ENCODE measurements around the gene CAPN15. TPM values are rescaled to one million over a fixed set of nuclear protein-coding genes. Genes with fewer than 3 reads are reported as not detected.

The CAPN15 gene
- total and polyA plus RNA-seq, 2 of the 4 experiments (the other 2 are of a cell fraction) = 9.3 to 24.3 TPM

DNA sequence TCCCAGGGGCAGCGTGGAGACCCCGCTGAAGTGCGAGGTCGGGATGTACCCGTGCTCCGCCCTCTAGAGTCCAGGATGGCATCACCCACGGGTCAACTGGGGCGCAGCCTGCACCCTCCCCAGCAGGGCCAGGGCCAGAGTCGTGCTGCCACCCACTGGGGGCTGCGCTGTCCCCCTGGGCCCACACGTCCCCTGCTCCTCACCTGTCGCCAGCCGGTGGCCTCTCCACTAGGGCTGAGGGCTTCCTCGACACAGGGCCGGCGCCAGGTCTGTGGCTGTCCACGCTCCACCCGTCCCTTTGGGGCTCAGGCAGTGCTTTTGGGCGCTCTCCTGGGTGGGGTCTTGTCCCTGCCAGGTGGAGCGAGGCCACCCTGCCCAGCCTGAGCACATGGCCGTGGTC is 21.1 kb downstream of the CAPN15 start:
- POLR2A ChIA-PET (ENCODE audit: unreplicated experiment) = no interaction called here
- no peak overlapping the region for H3K23ac ChIP-seq (ENCODE audit: low read depth, low read length)
- no peak overlapping the region for H2AFZ ChIP-seq (replicated peaks; ENCODE audit: low read length, poor library complexity)
- H3K4me2 ChIP-seq (ENCODE audit: low read depth, low read length) = no peak overlapping the region
- no peak overlapping the region for H3K56ac ChIP-seq (ENCODE audit: extremely low read depth, insufficient read depth, low read length)
- DNase-seq (no peak), ATAC-seq (ENCODE audit: low read depth) (no peak)
- no peak overlapping the region for H3K14ac ChIP-seq (replicated peaks; ENCODE audit: low read depth, low read length)
- no peak overlapping the region for H2AK5ac ChIP-seq (ENCODE audit: low read depth, low read length)
- BruUV-seq (replicated peaks) = no TSS peak
- H3K79me1 ChIP-seq (ENCODE audit: low read depth in 1 of 2, low read length in 2 of 2) = peaks cover 0 to 12% of the 10 kb centered on the region in 2 experiments; a peak in 2 of 4 replicates
- no peak overlapping the region for H2BK5ac ChIP-seq (ENCODE audit: low read depth, low read length, poor library complexity, severe bottlenecking)
- no peak overlapping the region for H3K4ac ChIP-seq (ENCODE audit: low read depth, low read length)
- no peak overlapping the region for H4K91ac ChIP-seq (ENCODE audit: insufficient read depth, low read depth, low read length)
- dilution Hi-C loops (cut with HindIII; ENCODE audit: low sequenced_read_pairs, unreplicated experiment) = no loop called here
- H3K4me3 ChIP-seq (ENCODE audit: insufficient read depth, low read depth, low read length) = no peak overlapping the region
- CTCF ChIA-PET = no interaction called here
- H2BK20ac ChIP-seq (ENCODE audit: low read depth, low read length) = no peak overlapping the region
- TF ChIP-seq POLR2A (IDR thresholded peaks at IDR 0.05; ENCODE audit: low read depth, low read length) (no peak), MAFK (IDR thresholded peaks at IDR 0.05; ENCODE audit: low read depth, low read length) (no peak), FOS (IDR thresholded peaks at IDR 0.05; ENCODE audit: low read depth, low read length) (no peak), NFE2L2 (IDR thresholded peaks at IDR 0.05; ENCODE audit: low read depth, low read length) (no peak), RFX5 (IDR thresholded peaks at IDR 0.05; ENCODE audit: low read depth, low read length) (no peak), MAZ (IDR thresholded peaks at IDR 0.05; ENCODE audit: borderline replicate concordance, low read depth, low read length) (no peak), RAD21 (IDR thresholded peaks at IDR 0.05; ENCODE audit: low read length) (no peak), RCOR1 (IDR thresholded peaks at IDR 0.05; ENCODE audit: insufficient replicate concordance, low read length) (no peak), MXI1 (IDR thresholded peaks at IDR 0.05; ENCODE audit: borderline replicate concordance, low read depth, low read length) (no peak), BHLHE40 (IDR thresholded peaks at IDR 0.05; ENCODE audit: low read depth, low read length) (no peak), CHD1 (IDR thresholded peaks at IDR 0.05; ENCODE audit: low read depth, low read length) (no peak), CEBPB (IDR thresholded peaks at IDR 0.05; ENCODE audit: low read depth, low read length) (no peak), SMC3 (IDR thresholded peaks at IDR 0.05; ENCODE audit: low read depth, low read length) (no peak)
- TF ChIP-seq, protein P1, sequence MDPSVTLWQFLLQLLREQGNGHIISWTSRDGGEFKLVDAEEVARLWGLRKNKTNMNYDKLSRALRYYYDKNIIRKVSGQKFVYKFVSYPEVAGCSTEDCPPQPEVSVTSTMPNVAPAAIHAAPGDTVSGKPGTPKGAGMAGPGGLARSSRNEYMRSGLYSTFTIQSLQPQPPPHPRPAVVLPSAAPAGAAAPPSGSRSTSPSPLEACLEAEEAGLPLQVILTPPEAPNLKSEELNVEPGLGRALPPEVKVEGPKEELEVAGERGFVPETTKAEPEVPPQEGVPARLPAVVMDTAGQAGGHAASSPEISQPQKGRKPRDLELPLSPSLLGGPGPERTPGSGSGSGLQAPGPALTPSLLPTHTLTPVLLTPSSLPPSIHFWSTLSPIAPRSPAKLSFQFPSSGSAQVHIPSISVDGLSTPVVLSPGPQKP (IDR thresholded peaks at IDR 0.05; ENCODE audit: borderline replicate concordance, low read depth, low read length) = no peak
- TF ChIP-seq, protein P2, sequence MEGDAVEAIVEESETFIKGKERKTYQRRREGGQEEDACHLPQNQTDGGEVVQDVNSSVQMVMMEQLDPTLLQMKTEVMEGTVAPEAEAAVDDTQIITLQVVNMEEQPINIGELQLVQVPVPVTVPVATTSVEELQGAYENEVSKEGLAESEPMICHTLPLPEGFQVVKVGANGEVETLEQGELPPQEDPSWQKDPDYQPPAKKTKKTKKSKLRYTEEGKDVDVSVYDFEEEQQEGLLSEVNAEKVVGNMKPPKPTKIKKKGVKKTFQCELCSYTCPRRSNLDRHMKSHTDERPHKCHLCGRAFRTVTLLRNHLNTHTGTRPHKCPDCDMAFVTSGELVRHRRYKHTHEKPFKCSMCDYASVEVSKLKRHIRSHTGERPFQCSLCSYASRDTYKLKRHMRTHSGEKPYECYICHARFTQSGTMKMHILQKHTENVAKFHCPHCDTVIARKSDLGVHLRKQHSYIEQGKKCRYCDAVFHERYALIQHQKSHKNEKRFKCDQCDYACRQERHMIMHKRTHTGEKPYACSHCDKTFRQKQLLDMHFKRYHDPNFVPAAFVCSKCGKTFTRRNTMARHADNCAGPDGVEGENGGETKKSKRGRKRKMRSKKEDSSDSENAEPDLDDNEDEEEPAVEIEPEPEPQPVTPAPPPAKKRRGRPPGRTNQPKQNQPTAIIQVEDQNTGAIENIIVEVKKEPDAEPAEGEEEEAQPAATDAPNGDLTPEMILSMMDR (conservative IDR thresholded peaks at IDR 0.05; ENCODE audit: low read depth, low read length) = no peak
- TF ChIP-seq, protein P3, sequence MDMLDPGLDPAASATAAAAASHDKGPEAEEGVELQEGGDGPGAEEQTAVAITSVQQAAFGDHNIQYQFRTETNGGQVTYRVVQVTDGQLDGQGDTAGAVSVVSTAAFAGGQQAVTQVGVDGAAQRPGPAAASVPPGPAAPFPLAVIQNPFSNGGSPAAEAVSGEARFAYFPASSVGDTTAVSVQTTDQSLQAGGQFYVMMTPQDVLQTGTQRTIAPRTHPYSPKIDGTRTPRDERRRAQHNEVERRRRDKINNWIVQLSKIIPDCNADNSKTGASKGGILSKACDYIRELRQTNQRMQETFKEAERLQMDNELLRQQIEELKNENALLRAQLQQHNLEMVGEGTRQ (IDR thresholded peaks at IDR 0.05; ENCODE audit: low read depth, low read length) = no peak
- H2BK15ac ChIP-seq (ENCODE audit: low read depth, low read length) = no peak overlapping the region
- H2AK9ac ChIP-seq (replicated peaks; ENCODE audit: low read depth, low read length, poor library complexity) = no peak overlapping the region
- peaks cover 23% of the 10 kb centered on the region for H4K20me1 ChIP-seq (ENCODE audit: insufficient read depth, low read length)
- no peak overlapping the region for H3K27ac ChIP-seq (ENCODE audit: insufficient read depth, low read length)
- no peaks in the 10 kb centered on the region for H3K4me1 ChIP-seq (ENCODE audit: control insufficient read depth, insufficient read depth, low read length)
- 99% methylated on average over 17 of the region's 21 CpGs; no CpG with 5 or more reads in 1 of the 2 experiments for WGBS, 2 experiments (ENCODE audit: extremely low coverage in 2 of 2, insufficient read length in 1 of 2)
- intact Hi-C loops (cut with micrococcal nuclease) = no loop called here
- no peak overlapping the region for H3K9ac ChIP-seq (ENCODE audit: low read depth, low read length)
- no peak overlapping the region for H4K8ac ChIP-seq (ENCODE audit: low read depth in 2 of 2, low read length in 2 of 2)
- H2BK120ac ChIP-seq (ENCODE audit: low read depth, low read length) = no peak overlapping the region
- no peaks in the 10 kb centered on the region for H3K27me3 ChIP-seq (ENCODE audit: control insufficient read depth, insufficient read depth, low read length)
- H3K36me3 ChIP-seq (ENCODE audit: control insufficient read depth, insufficient read depth, low read length) = peaks cover 31% of the 10 kb centered on the region
- no peak overlapping the region for H3K18ac ChIP-seq (ENCODE audit: low read depth, low read length)
- in situ Hi-C loops (cut with MboI; ENCODE audit: low sequenced_read_pairs) = no loop called here
- H4K5ac ChIP-seq (ENCODE audit: low read depth, low read length) = no peak overlapping the region
- H3K9me1 ChIP-seq (ENCODE audit: insufficient read depth, low read length) = no peaks in the 10 kb centered on the region
- no peaks in the 10 kb centered on the region for H3K9me3 ChIP-seq (ENCODE audit: control insufficient read depth, insufficient read depth, low read length)

Data from IMR-90 (cell line).